Endodermal cell (in vitro differentiated cells): Measurements from ENCODE around the gene LRFN2. TPM values are rescaled to one million over a fixed set of nuclear protein-coding genes. Genes with fewer than 3 reads are reported as not detected.

Experiments
- DNase-seq: peaks from one replicate; pipeline ENCODE4 v3.0.0-alpha.2; 2017
- H3K27ac ChIP-seq: 2 replicates; pipeline ENCODE4 v1.5.1; 2013; ENCODE audit warnings: mild to moderate bottlenecking, low read depth, low read length, moderate library complexity
- H3K27me3 ChIP-seq: 2 replicates; pipeline ENCODE4 v1.6.1; 2013; ENCODE audit warnings: mild to moderate bottlenecking, low read length, moderate library complexity; ENCODE audit not compliant: insufficient read depth, control insufficient read depth, poor library complexity, severe bottlenecking
- H3K36me3 ChIP-seq: 2 replicates; pipeline ENCODE4 v1.7.0; 2013; ENCODE audit warnings: mild to moderate bottlenecking, low read length, moderate library complexity; ENCODE audit not compliant: control insufficient read depth, insufficient read depth
- H3K4me1 ChIP-seq: one replicate; pipeline ENCODE4 v1.7.0; 2013; ENCODE audit warnings: low read length; ENCODE audit not compliant: control insufficient read depth, insufficient read depth
- H3K4me3 ChIP-seq: 2 replicates; pipeline ENCODE4 v1.5.1; 2013; ENCODE audit warnings: mild to moderate bottlenecking, low read length, moderate library complexity
- H3K9ac ChIP-seq: 2 replicates; pipeline ENCODE4 v1.6.1; 2013; ENCODE audit warnings: mild to moderate bottlenecking, low read length, moderate library complexity; ENCODE audit not compliant: poor library complexity, severe bottlenecking; ENCODE audit errors: extremely low read depth
- H3K9me3 ChIP-seq: 2 replicates; pipeline ENCODE4 v1.6.1; 2013; ENCODE audit warnings: mild to moderate bottlenecking, low read length, moderate library complexity; ENCODE audit not compliant: control insufficient read depth
- H3K27ac Mint-ChIP-seq: 2 replicates; pipeline ENCODE4 v1.8.0; 2020; ENCODE audit warnings: mixed read lengths
- H3K27me3 Mint-ChIP-seq: 2 replicates; pipeline ENCODE4 v1.8.0; 2021; ENCODE audit warnings: mild to moderate bottlenecking, mixed read lengths; ENCODE audit not compliant: insufficient read depth
- H3K36me3 Mint-ChIP-seq: 2 replicates; pipeline ENCODE4 v1.8.0; 2020; ENCODE audit warnings: low read depth, mixed read lengths
- H3K4me1 Mint-ChIP-seq: 2 replicates; pipeline ENCODE4 v1.8.0; 2020; ENCODE audit warnings: mixed read lengths
- H3K4me3 Mint-ChIP-seq: 2 replicates; pipeline ENCODE4 v1.8.0; 2020; ENCODE audit warnings: mild to moderate bottlenecking, moderate library complexity, mixed read lengths
- H3K9me3 Mint-ChIP-seq: 2 replicates; pipeline ENCODE4 v1.8.0; 2020; ENCODE audit warnings: mild to moderate bottlenecking, mixed read lengths
- CTCF ChIP-seq: fragments of 200-600 bp; sonication (generic); conservative IDR thresholded peaks from 2 replicates; pipeline ENCODE4 v1.5.0; 2021; ENCODE audit warnings: antibody characterized with exemption, mild to moderate bottlenecking
- WGBS, 2 experiments: methylation state at CpG; one replicate each; pipeline versions ENCODE4 v1.1.5 to v1.1.7; 2013; ENCODE audit warnings: missing lambda C conversion rate in 2 of 2, mixed read lengths in 1 of 2; ENCODE audit not compliant: insufficient coverage in 1 of 2, insufficient read length in 1 of 2; 5-methylcytosine and 5-hydroxymethylcytosine counted together
- total RNA-seq, 2 donors: library from RNA; stranded (reverse); fragmentation: NEBNext Ultra II Directional in 1 of 2; extraction: Animal tissue kit (Norgen Biotek cat#: 25700) in 1 of 2; gene quantifications; 2 replicates in 1 of 2; 3 replicates in 1 of 2; pipeline ENCODE4 v1.2.1, GENCODE V29; 2021

Gene LRFN2
- total RNA-seq, 2 donors from 2014 or later: 0.15 TPM; not detected in 1

- H3K9me3 ChIP-seq: no peaks in the 10 kb centered on the region
- Mint-ChIP-seq H3K4me1 (peaks cover 19% of the 10 kb centered on the region), H3K27ac (no peak overlapping the region), H3K36me3 (no peaks in the 10 kb centered on the region), H3K27me3 (peaks cover 37% of the 10 kb centered on the region), H3K4me3 (no peak overlapping the region), H3K9me3 (no peaks in the 10 kb centered on the region)
- peaks cover 30% of the 10 kb centered on the region for H3K27me3 ChIP-seq
- 75 to 89% methylated on average over 3 of the region's 3 CpGs for WGBS, 2 experiments
- H3K9ac ChIP-seq: no peak overlapping the region
- peaks cover 7% of the 10 kb centered on the region for H3K4me1 ChIP-seq
- H3K4me3 ChIP-seq: no peak overlapping the region
- H3K36me3 ChIP-seq: no peaks in the 10 kb centered on the region
- no peak for TF ChIP-seq CTCF
- no peak for DNase-seq
- H3K27ac ChIP-seq: no peak overlapping the region
Measured at GRCh38 chr6:40583709-40584108, 3.5 kb downstream of the LRFN2 start.

DNA sequence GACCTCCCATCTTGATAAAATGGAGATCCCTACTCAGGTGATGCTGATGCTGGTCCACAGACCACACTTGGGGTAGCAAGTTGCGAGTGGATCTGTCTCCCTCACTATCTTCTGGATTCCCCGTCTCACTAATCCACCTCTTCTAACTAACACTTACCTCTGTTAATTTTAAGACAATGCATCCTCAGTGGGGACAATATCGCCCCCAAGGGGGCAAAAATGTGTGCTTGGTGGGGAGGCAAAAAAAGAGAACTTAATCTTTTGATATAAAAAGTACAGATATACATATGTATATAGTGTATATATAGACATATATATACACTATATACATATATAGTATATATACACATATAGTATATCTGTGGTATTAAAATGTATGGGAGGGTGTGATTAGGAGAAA, 4.3 kb downstream of the LRFN2 start:
- peak; percentile 62 for TF ChIP-seq CTCF
- Histone ChIP-seq H3K9ac (no peak overlapping the region), H3K27ac (no peak overlapping the region), H3K9me3 (no peaks in the 10 kb centered on the region), H3K36me3 (no peaks in the 10 kb centered on the region), H3K27me3 (peaks cover 22% of the 10 kb centered on the region), H3K4me3 (no peak overlapping the region), H3K4me1 (peaks cover 7% of the 10 kb centered on the region)
- DNase-seq: no peak
- Mint-ChIP-seq H3K36me3 (no peaks in the 10 kb centered on the region), H3K27me3 (peaks cover 29% of the 10 kb centered on the region), H3K4me3 (no peak overlapping the region), H3K9me3 (no peaks in the 10 kb centered on the region), H3K27ac (no peak overlapping the region), H3K4me1 (peaks cover 19% of the 10 kb centered on the region)
- 73 to 100% methylated on average over 1 to 3 of the region's 3 CpGs for WGBS, 2 experiments

DNA sequence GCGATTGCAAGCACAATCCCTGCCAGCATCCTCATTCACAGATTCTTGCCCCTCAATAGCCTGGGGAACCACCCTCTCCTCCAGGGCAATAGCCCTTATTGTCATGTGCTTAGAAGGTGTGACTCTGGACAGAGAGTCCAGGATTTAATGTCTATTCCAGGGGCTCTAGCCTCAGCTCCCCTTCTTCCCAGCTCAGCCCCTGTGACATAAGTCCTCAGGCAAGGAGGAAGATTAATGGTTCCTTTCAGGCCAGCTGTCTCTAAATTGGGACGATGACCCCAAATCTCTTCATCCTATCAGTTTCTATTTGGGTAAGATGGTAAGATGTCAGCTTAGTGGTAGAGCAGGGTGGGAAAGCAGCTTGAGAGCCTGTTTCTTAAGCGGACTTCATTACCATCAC, 8.1 kb downstream of the LRFN2 start:
- H3K27me3 ChIP-seq: no peaks in the 10 kb centered on the region
- 92 to 96% methylated on average over 1 to 3 of the region's 3 CpGs for WGBS, 2 experiments
- H3K4me1 Mint-ChIP-seq: no peaks in the 10 kb centered on the region

More for the DNA sequence above, 8.1 kb downstream of the LRFN2 start:
- no peaks in the 10 kb centered on the region for H3K9me3 ChIP-seq
- Mint-ChIP-seq H3K27me3 (no peaks in the 10 kb centered on the region), H3K36me3 (no peaks in the 10 kb centered on the region), H3K27ac (no peak overlapping the region), H3K4me3 (no peak overlapping the region), H3K9me3 (no peaks in the 10 kb centered on the region)
- H3K27ac ChIP-seq: no peak overlapping the region
- no peak for DNase-seq
- H3K4me1 ChIP-seq: no peaks in the 10 kb centered on the region
- TF ChIP-seq CTCF: no peak
- H3K36me3 ChIP-seq: no peaks in the 10 kb centered on the region
- no peak overlapping the region for H3K4me3 ChIP-seq
- no peak overlapping the region for H3K9ac ChIP-seq
